Measurements from ENCODE around the gene KNSTRN. TPM values are rescaled to one million over a fixed set of nuclear protein-coding genes. Genes with fewer than 3 reads are reported as not detected.

Gene KNSTRN
- 21.3 TPM for polyA plus RNA-seq
- long read RNA-seq, donor 1, partial matches to known transcripts = 0 of 4 reads
- long read RNA-seq, donor 1, other reads (novel, unspliced or antisense) = 0 of 4 reads
- long read RNA-seq, donor 2, partial matches to known transcripts = 0 of 6 reads
- long read RNA-seq, donor 2, other reads (novel, unspliced or antisense) = 0 of 6 reads
- long read RNA-seq, donor 3 = 0 reads
- long read RNA-seq, donor 4 = 0 reads
- long read RNA-seq, donor 5, transcript KNSTRN-201 (9 exons, 1,714 nt) = major isoform, 6 of 6 reads
- long read RNA-seq, donor 5, partial matches to known transcripts = 0 of 6 reads
- long read RNA-seq, donor 5, other reads (novel, unspliced or antisense) = 0 of 6 reads
- long read RNA-seq, donor 6, transcript KNSTRN-201 (9 exons, 1,714 nt) = major isoform, 10 of 10 reads
- long read RNA-seq, donor 6, partial matches to known transcripts = 0 of 10 reads
- long read RNA-seq, donor 6, other reads (novel, unspliced or antisense) = 0 of 10 reads
- long read RNA-seq, donor 7, transcript KNSTRN-201 (9 exons, 1,714 nt) = major isoform, 7 of 8 reads
- long read RNA-seq, donor 7, partial matches to known transcripts = 0 of 8 reads
- long read RNA-seq, donor 7, other reads (novel, unspliced or antisense) = 0 of 8 reads
- long read RNA-seq, donor 8, partial matches to known transcripts = 0 of 4 reads
- long read RNA-seq, donor 8, other reads (novel, unspliced or antisense) = 0 of 4 reads
- long read RNA-seq, donor 9, transcript KNSTRN-201 (9 exons, 1,714 nt) = major isoform, 9 of 10 reads
- long read RNA-seq, donor 9, partial matches to known transcripts = 0 of 10 reads
- long read RNA-seq, donor 9, other reads (novel, unspliced or antisense) = 0 of 10 reads
- long read RNA-seq, donor 10, partial matches to known transcripts = 5 of 9 reads
- long read RNA-seq, donor 10, other reads (novel, unspliced or antisense) = 0 of 9 reads
- long read RNA-seq, donor 11, transcript KNSTRN-201 (9 exons, 1,714 nt) = major isoform, 12 of 12 reads
- long read RNA-seq, donor 11, partial matches to known transcripts = 0 of 12 reads
- long read RNA-seq, donor 11, other reads (novel, unspliced or antisense) = 0 of 12 reads

GRCh38 chr15:40382580-40383456 lies at the start of gene KNSTRN:
KNSTRN (plus strand) TSS chr15:40382721; CDS start chr15:40382836, 115 bp downstream.
- DNase-seq = peak; percentile 88 to 90
- WGBS (ENCODE audit: insufficient coverage, low lambda C conversion rate) = 0% methylated on average over 1 of the region's 57 CpGs
- no peaks in the 10 kb centered on the region for H3K27me3 ChIP-seq (ENCODE audit: control insufficient read depth, insufficient read depth, low read length)
- H3K36me3 ChIP-seq (ENCODE audit: control insufficient read depth, insufficient read depth, low read length) = peaks cover 14% of the 10 kb centered on the region
- no peak within 1 kb of the TSS for H3K27ac ChIP-seq (ENCODE audit: low read length)
- no peaks in the 10 kb centered on the region for H3K9me3 ChIP-seq (ENCODE audit: control insufficient read depth, low read depth, low read length)
- H3K4me1 ChIP-seq (ENCODE audit: control insufficient read depth, insufficient read depth, low read length) = peaks cover 4% of the 10 kb centered on the region
- H3K4me3 ChIP-seq (ENCODE audit: low read length) = peak within 1 kb of the TSS; percentile 96

GRCh38 chr15:40333922-40334492 lies 48.5 kb upstream of the KNSTRN start:
- Histone ChIP-seq H3K4me3 (ENCODE audit: low read length) (no peak overlapping the region), H3K36me3 (ENCODE audit: control insufficient read depth, insufficient read depth, low read length) (no peaks in the 10 kb centered on the region), H3K4me1 (ENCODE audit: control insufficient read depth, insufficient read depth, low read length) (peaks cover 49% of the 10 kb centered on the region), H3K27me3 (ENCODE audit: control insufficient read depth, insufficient read depth, low read length) (no peaks in the 10 kb centered on the region), H3K9me3 (ENCODE audit: control insufficient read depth, low read depth, low read length) (no peaks in the 10 kb centered on the region), H3K27ac (ENCODE audit: low read length) (peak overlapping the region; percentile 38)
- peak in 1 of 2 donors; percentile 69 for DNase-seq
- WGBS (ENCODE audit: insufficient coverage, low lambda C conversion rate) = no CpG with 5 or more reads among the region's 12 CpGs

- Histone ChIP-seq H3K27me3 (ENCODE audit: control insufficient read depth, insufficient read depth, low read length) (no peaks in the 10 kb centered on the region), H3K9me3 (ENCODE audit: control insufficient read depth, low read depth, low read length) (no peaks in the 10 kb centered on the region), H3K27ac (ENCODE audit: low read length) (peak overlapping the region; percentile 38), H3K4me3 (ENCODE audit: low read length) (no peak overlapping the region), H3K4me1 (ENCODE audit: control insufficient read depth, insufficient read depth, low read length) (peaks cover 54% of the 10 kb centered on the region), H3K36me3 (ENCODE audit: control insufficient read depth, insufficient read depth, low read length) (no peaks in the 10 kb centered on the region)
- WGBS (ENCODE audit: insufficient coverage, low lambda C conversion rate) = no CpG with 5 or more reads among the region's 3 CpGs
- DNase-seq = no peak
Measured at GRCh38 chr15:40334541-40334940, 48.0 kb upstream of the KNSTRN start.

- Histone ChIP-seq H3K36me3 (ENCODE audit: control insufficient read depth, insufficient read depth, low read length) (no peaks in the 10 kb centered on the region), H3K27me3 (ENCODE audit: control insufficient read depth, insufficient read depth, low read length) (no peaks in the 10 kb centered on the region), H3K9me3 (ENCODE audit: control insufficient read depth, low read depth, low read length) (no peaks in the 10 kb centered on the region), H3K27ac (ENCODE audit: low read length) (peak overlapping the region; percentile 39), H3K4me3 (ENCODE audit: low read length) (no peak overlapping the region), H3K4me1 (ENCODE audit: control insufficient read depth, insufficient read depth, low read length) (peaks cover 61% of the 10 kb centered on the region)
- no CpG with 5 or more reads among the region's 26 CpGs for WGBS (ENCODE audit: insufficient coverage, low lambda C conversion rate)
- DNase-seq = peak; percentile 68 to 86
Measured at GRCh38 chr15:40334941-40335795, 47.4 kb upstream of the KNSTRN start.

GRCh38 chr15:40335938-40336743 lies 46.4 kb upstream of the KNSTRN start:
- Histone ChIP-seq H3K4me1 (ENCODE audit: control insufficient read depth, insufficient read depth, low read length) (peaks cover 67% of the 10 kb centered on the region), H3K36me3 (ENCODE audit: control insufficient read depth, insufficient read depth, low read length) (no peaks in the 10 kb centered on the region), H3K27ac (ENCODE audit: low read length) (peak overlapping the region; percentile 39), H3K9me3 (ENCODE audit: control insufficient read depth, low read depth, low read length) (no peaks in the 10 kb centered on the region), H3K27me3 (ENCODE audit: control insufficient read depth, insufficient read depth, low read length) (no peaks in the 10 kb centered on the region), H3K4me3 (ENCODE audit: low read length) (no peak overlapping the region)
- WGBS (ENCODE audit: insufficient coverage, low lambda C conversion rate) = no CpG with 5 or more reads among the region's 13 CpGs
- DNase-seq = no peak

- H3K4me1 ChIP-seq (ENCODE audit: control insufficient read depth, insufficient read depth, low read length) = peaks cover 73% of the 10 kb centered on the region
- no peak overlapping the region for H3K27ac ChIP-seq (ENCODE audit: low read length)
Measured at GRCh38 chr15:40336744-40337122, 45.8 kb upstream of the KNSTRN start.

GRCh38 chr15:40337597-40337996 lies 44.9 kb upstream of the KNSTRN start:
- Histone ChIP-seq H3K4me1 (ENCODE audit: control insufficient read depth, insufficient read depth, low read length) (peaks cover 78% of the 10 kb centered on the region), H3K27ac (ENCODE audit: low read length) (no peak overlapping the region), H3K27me3 (ENCODE audit: control insufficient read depth, insufficient read depth, low read length) (no peaks in the 10 kb centered on the region), H3K9me3 (ENCODE audit: control insufficient read depth, low read depth, low read length) (no peaks in the 10 kb centered on the region), H3K4me3 (ENCODE audit: low read length) (no peak overlapping the region), H3K36me3 (ENCODE audit: control insufficient read depth, insufficient read depth, low read length) (no peaks in the 10 kb centered on the region)
- no peak for DNase-seq
- WGBS (ENCODE audit: insufficient coverage, low lambda C conversion rate) = no CpG with 5 or more reads among the region's 19 CpGs

More at GRCh38 chr15:40336744-40337122, 45.8 kb upstream of the KNSTRN start:
- WGBS (ENCODE audit: insufficient coverage, low lambda C conversion rate) = 80% methylated on average over 1 of the region's 5 CpGs
- Histone ChIP-seq H3K36me3 (ENCODE audit: control insufficient read depth, insufficient read depth, low read length) (no peaks in the 10 kb centered on the region), H3K4me3 (ENCODE audit: low read length) (no peak overlapping the region), H3K9me3 (ENCODE audit: control insufficient read depth, low read depth, low read length) (no peaks in the 10 kb centered on the region), H3K27me3 (ENCODE audit: control insufficient read depth, insufficient read depth, low read length) (no peaks in the 10 kb centered on the region)
- no peak for DNase-seq

GRCh38 chr15:40338041-40338657 lies 44.4 kb upstream of the KNSTRN start:
- Histone ChIP-seq H3K36me3 (ENCODE audit: control insufficient read depth, insufficient read depth, low read length) (no peaks in the 10 kb centered on the region), H3K27me3 (ENCODE audit: control insufficient read depth, insufficient read depth, low read length) (no peaks in the 10 kb centered on the region), H3K9me3 (ENCODE audit: control insufficient read depth, low read depth, low read length) (no peaks in the 10 kb centered on the region), H3K4me1 (ENCODE audit: control insufficient read depth, insufficient read depth, low read length) (peaks cover 84% of the 10 kb centered on the region), H3K27ac (ENCODE audit: low read length) (no peak overlapping the region), H3K4me3 (ENCODE audit: low read length) (no peak overlapping the region)
- peak; percentile 67 to 77 for DNase-seq
- WGBS (ENCODE audit: insufficient coverage, low lambda C conversion rate) = no CpG with 5 or more reads among the region's 11 CpGs

Measured in large intestine (tissue), 12 donors.